GM21786 (cell line): ENCODE measurements around the gene FAM53B.

ENCODE experiments used
- ATAC-seq: cut with Tn5 transposase; IDR thresholded peaks from one replicate; pipeline ENCODE4 v1.9.1; 2021; ENCODE audit not compliant: unreplicated experiment

The FAM53B gene

GRCh38 chr10:124681626-124682552, 62.3 kb downstream of the FAM53B start:
- ATAC-seq: no peak

GRCh38 chr10:124681091-124681490, 63.1 kb downstream of the FAM53B start:
- no peak for ATAC-seq

DNA sequence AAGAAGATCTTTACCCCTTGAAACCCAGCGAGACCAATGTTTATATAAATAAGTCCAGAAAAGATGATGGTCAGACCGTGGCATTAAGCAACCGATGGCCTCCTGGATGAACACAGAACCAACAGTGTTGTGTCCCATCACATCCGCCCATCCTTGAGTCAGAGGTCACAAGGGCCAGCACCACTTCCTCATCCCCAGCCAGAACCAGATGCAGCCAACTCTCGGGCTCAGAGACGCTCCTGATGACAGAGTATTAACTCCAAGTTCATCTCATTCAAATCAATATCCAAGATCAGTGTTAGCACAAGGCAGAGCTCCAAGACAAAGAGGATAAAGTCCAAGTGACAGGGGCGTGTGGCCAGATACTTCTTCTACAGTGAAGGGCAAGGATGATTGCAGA, 63.5 kb downstream of the FAM53B start:
- ATAC-seq: no peak

GRCh38 chr10:124679401-124679800, 64.8 kb downstream of the FAM53B start:
- ATAC-seq: no peak

DNA sequence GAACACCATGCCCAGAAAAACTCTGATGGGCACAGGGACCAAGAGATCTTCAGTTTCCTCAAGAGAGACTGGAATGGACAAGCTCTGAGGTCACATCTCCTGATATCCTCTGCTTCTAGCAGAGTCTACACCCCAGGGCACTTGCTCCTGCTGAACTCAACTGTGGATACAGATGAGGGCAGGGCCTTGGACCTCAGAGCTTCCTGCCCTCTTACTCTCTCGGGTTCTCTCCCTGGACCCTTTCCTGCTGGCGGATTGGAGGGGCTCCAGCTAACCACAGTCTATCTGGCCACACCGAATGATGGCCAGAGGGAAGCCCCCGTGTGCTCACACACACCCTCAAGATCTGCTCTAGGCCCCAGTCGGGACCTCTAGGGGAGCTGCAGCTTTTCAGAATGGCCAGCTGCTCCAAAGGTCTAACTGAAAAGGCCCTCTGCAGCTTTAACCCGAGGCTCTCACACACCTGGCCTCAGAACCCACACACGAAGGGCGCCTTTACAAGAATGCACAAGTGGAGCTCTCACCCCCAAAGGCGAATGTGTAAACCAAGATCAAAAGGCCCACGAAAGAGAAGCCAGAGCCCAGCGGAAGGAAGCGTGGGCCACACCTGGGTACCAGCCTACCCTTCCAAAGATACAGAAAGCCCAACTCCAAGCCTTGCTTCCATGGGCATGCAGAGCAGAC, 65.5 kb downstream of the FAM53B start:
- ATAC-seq: no peak

DNA sequence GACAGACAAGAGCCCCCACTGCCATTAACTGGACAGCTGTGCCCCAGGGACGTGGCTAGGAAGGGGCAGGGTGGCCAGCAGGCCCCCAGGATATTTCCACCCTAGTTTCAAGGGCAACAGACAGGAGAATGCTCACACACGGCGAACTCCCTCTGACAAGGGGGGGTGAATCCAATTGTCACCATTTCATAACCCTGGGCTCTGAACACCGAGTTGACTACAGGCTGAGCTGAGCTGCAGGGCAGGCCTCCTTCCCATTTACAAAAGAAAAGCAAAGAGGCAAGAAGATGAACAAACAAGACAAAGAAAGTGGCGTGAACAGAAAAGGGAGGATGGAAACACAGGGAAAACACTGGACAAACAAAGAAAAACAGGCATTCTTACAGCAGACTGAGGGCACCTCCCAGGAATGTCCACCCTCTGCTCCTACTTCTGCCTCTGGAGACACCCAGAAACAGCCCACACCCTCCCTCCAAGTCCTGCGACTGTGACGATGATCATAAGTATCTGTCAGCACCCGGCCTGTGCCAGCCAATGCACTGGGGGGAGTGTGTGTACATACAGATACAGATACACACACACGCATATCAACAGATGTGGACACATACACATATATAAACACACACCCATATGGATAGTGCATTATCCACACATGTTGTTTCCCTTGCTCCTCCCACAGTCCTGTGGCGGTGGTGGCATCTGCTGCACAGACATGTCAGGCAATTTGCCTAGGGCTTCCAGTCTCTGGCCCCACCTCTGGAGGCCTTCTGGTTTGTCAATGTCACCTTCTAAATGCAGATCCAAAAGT, 66.2 kb downstream of the FAM53B start:
- no peak for ATAC-seq

- no peak for ATAC-seq
Observed at GRCh38 chr10:124677293-124677699, 66.9 kb downstream of the FAM53B start.

DNA sequence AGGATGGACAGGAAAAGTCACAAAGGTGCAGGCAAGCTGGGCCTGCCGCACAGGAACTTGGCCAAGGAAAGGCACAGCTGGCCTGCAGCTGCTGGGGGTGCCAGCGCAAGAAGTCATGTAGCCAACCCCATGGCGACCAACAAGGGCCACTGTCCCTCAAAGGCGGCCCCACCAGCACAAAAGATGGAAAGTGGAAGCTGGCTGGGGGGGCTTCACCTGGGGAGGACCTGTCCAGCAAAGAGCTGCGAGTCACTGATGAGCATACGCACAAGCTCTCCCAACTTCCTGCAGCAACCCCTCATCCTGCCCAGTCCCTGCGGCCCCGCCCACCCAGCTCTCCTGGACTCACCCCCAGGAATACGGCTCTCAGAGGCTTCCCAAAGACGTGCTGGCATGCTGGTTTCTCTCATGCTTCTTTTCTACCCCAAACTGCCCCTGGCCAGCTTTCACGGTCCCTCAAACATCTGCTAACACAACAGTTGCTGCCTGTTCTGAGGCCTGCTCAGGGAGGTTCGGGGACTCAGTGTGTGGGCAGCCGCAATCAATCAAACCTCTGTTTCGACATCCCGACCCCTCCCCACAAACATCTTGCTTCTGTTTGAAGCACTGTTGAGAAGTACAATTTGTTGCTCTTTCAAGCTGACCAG, 67.6 kb downstream of the FAM53B start:
- ATAC-seq: no peak

GRCh38 chr10:124675824-124676223, 68.4 kb downstream of the FAM53B start:
- ATAC-seq: no peak

DNA sequence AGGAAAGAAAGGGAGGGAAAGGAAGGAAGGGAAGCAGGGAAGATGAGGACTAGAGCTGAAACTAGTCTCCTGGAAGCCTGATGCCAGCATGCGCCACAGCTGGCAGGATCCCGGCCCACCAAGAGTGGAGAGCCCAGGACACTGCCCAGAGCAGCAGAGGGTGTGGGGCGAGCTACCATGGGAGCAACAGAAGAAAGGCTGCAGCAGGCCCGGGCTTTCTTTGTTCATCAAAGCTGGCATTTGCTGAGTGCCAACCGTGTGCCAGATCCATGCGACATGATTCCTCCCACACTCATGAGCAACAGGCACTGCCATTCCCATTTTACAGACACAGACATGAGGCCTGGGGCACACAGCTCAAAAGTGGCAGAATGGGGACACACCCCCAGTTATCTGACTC, 68.9 kb downstream of the FAM53B start:
- ATAC-seq: no peak

- ATAC-seq: no peak
Observed at GRCh38 chr10:124674768-124675222, 69.4 kb downstream of the FAM53B start.

DNA sequence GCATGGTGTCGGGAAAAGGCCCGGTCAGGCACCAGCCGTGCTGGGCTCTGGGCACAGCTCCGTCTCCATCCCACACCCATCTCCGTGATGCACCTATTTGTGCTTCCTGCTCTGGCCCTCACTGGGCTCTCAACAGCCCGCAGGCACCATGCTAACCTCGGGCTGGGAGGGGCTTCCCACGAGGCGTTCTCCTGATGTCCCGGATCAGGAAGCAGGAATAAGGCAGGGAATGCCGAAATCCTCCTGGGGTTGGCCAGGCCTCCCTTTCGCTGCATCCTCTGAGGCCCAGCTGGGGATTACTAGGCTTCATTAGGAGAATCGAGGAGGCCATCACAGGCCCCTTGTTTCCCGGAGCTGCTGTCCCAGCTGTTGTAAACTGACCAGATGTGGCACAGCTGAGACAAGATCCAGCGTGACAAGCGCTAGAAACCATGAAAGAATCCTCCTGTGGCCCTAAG, 72.0 kb downstream of the FAM53B start:
- ATAC-seq: no peak

- ATAC-seq: no peak
Observed at GRCh38 chr10:124671486-124672075, 72.6 kb downstream of the FAM53B start.

DNA sequence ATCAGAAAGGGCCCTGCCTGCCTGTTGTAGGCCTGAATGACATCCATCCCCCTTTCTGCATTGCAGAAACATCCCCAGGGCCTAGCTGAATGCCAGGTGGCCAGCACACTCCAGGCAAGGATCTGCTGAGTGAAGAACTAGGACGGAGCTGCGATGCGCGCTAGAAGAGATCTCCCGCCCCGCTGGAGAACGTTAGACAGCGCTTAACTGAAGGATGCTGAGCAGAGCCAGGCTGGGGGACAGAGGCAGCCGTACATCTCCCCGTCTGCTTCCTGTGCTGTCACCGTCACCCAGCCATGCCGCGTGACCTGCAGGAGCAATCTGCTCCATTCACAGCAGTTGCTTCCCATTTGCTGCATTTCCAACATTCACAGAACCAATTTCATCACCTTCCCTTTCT, 73.3 kb downstream of the FAM53B start:
- ATAC-seq: no peak

- ATAC-seq: no peak
Observed at GRCh38 chr10:124669824-124670654, 74.1 kb downstream of the FAM53B start.

- no peak for ATAC-seq
Observed at GRCh38 chr10:124669141-124669823, 74.9 kb downstream of the FAM53B start.

GRCh38 chr10:124668517-124669051, 75.6 kb downstream of the FAM53B start:
- ATAC-seq: no peak
